HEK293 (cell line): ENCODE data around the gene KLB.

Experiments used
- GFI1B ChIP-seq: fragments of 450-650 bp; formaldehyde crosslinking; IDR thresholded peaks from 2 replicates; pipeline ENCODE4 v1.5.1; 2016; ENCODE audit warnings: missing biosample characterization, missing genetic modification characterization
- HOXC10 ChIP-seq: sonication (generic); formaldehyde crosslinking; IDR thresholded peaks from 2 replicates; pipeline ENCODE4 v1.8.1; 2023; ENCODE audit warnings: mild to moderate bottlenecking, missing genetic modification reagents
- IKZF3 ChIP-seq: fragments of 450-650 bp; IDR thresholded peaks from 2 replicates; pipeline ENCODE4 v1.5.0; 2018; ENCODE audit warnings: missing biosample characterization, mild to moderate bottlenecking, missing genetic modification characterization, moderate library complexity
- KLF10 ChIP-seq: fragments of 450-650 bp; IDR thresholded peaks from 2 replicates; pipeline ENCODE4 v1.5.1; 2018; ENCODE audit warnings: missing biosample characterization, mild to moderate bottlenecking, missing genetic modification characterization
- PRDM6 ChIP-seq: fragments of 450-650 bp; formaldehyde crosslinking; IDR thresholded peaks from 2 replicates; pipeline ENCODE4 v1.5.1; 2017; ENCODE audit warnings: missing biosample characterization, missing genetic modification characterization
- REPIN1 ChIP-seq: fragments of 450-650 bp; formaldehyde crosslinking; IDR thresholded peaks from 2 replicates; pipeline ENCODE4 v1.5.1; 2017; ENCODE audit warnings: missing biosample characterization, missing genetic modification characterization, low read depth
- TRIM28 ChIP-seq: IDR thresholded peaks from 2 replicates; pipeline ENCODE4 v1.6.1; 2011; ENCODE audit warnings: low read length, control low read depth, borderline replicate concordance
- ZBTB49 ChIP-seq: fragments of 450-650 bp; formaldehyde crosslinking; IDR thresholded peaks from 2 replicates; pipeline ENCODE4 v1.5.1; 2016; ENCODE audit warnings: missing biosample characterization, missing genetic modification characterization, low read depth
- ZBTB8A ChIP-seq: fragments of 450-650 bp; formaldehyde crosslinking; IDR thresholded peaks from 2 replicates; pipeline ENCODE4 v1.5.1; 2016; ENCODE audit warnings: missing biosample characterization, missing genetic modification characterization
- ZNF114 ChIP-seq: fragments of 450-650 bp; formaldehyde crosslinking; IDR thresholded peaks from 2 replicates; pipeline ENCODE4 v1.5.0; 2017; ENCODE audit warnings: missing biosample characterization, missing genetic modification characterization
- ZNF138 ChIP-seq: fragments of 450-650 bp; formaldehyde crosslinking; IDR thresholded peaks from 2 replicates; pipeline ENCODE4 v1.5.1; 2016; ENCODE audit warnings: missing biosample characterization, missing genetic modification characterization, borderline replicate concordance
- ZNF174 ChIP-seq: fragments of 450-650 bp; formaldehyde crosslinking; IDR thresholded peaks from 2 replicates; pipeline ENCODE4 v1.5.0; 2017; ENCODE audit warnings: missing biosample characterization, mild to moderate bottlenecking, missing genetic modification characterization
- ZNF266 ChIP-seq: fragments of 450-650 bp; formaldehyde crosslinking; IDR thresholded peaks from 2 replicates; pipeline ENCODE4 v1.5.1; 2016; ENCODE audit warnings: missing biosample characterization, missing genetic modification characterization, low read depth
- ZNF274 ChIP-seq, 2 experiments: fragments of 200-500 bp in 1 of 2; fragments of 450-650 bp in 1 of 2; sonication (Bioruptor generic) in 1 of 2; formaldehyde crosslinking in 1 of 2; IDR thresholded peaks; 2 replicates each; pipeline versions ENCODE4 v1.5.1 to v1.6.1; 2014 to 2016; ENCODE audit warnings: borderline replicate concordance in 1 of 2, inconsistent platforms in 1 of 2, low read length in 1 of 2, missing biosample characterization in 1 of 2, missing genetic modification characterization in 1 of 2
- ZNF302 ChIP-seq: fragments of 450-650 bp; formaldehyde crosslinking; IDR thresholded peaks from 2 replicates; pipeline ENCODE4 v1.5.1; 2016; ENCODE audit warnings: missing biosample characterization, missing genetic modification characterization, low read depth
- ZNF350 ChIP-seq: fragments of 450-650 bp; formaldehyde crosslinking; IDR thresholded peaks from 2 replicates; pipeline ENCODE4 v1.5.0; 2017; ENCODE audit warnings: missing biosample characterization, mild to moderate bottlenecking, missing genetic modification characterization
- ZNF366 ChIP-seq: fragments of 450-650 bp; formaldehyde crosslinking; conservative IDR thresholded peaks from 2 replicates; pipeline ENCODE4 v1.5.1; 2016; ENCODE audit warnings: missing biosample characterization, missing genetic modification characterization
- ZNF37A ChIP-seq: fragments of 450-650 bp; IDR thresholded peaks from 2 replicates; pipeline ENCODE4 v1.5.1; 2018; ENCODE audit warnings: missing biosample characterization, missing genetic modification characterization
- ZNF398 ChIP-seq: fragments of 450-650 bp; formaldehyde crosslinking; IDR thresholded peaks from 2 replicates; pipeline ENCODE4 v1.5.1; 2017; ENCODE audit warnings: missing biosample characterization, missing genetic modification characterization
- ZNF404 ChIP-seq: fragments of 450-650 bp; formaldehyde crosslinking; IDR thresholded peaks from 2 replicates; pipeline ENCODE4 v1.5.1; 2017; ENCODE audit warnings: missing biosample characterization, missing genetic modification characterization
- ZNF423 ChIP-seq: fragments of 450-650 bp; formaldehyde crosslinking; IDR thresholded peaks from 2 replicates; pipeline ENCODE4 v1.5.1; 2016; ENCODE audit warnings: missing biosample characterization, missing genetic modification characterization
- ZNF48 ChIP-seq: fragments of 450-650 bp; formaldehyde crosslinking; IDR thresholded peaks from 2 replicates; pipeline ENCODE4 v1.5.1; 2016; ENCODE audit warnings: missing biosample characterization, missing genetic modification characterization
- ZNF549 ChIP-seq: fragments of 450-650 bp; IDR thresholded peaks from 2 replicates; pipeline ENCODE4 v1.5.1; 2018; ENCODE audit warnings: missing biosample characterization, missing genetic modification characterization, mild to moderate bottlenecking, inconsistent platforms, moderate library complexity
- ZNF585B ChIP-seq: fragments of 450-650 bp; formaldehyde crosslinking; IDR thresholded peaks from 2 replicates; pipeline ENCODE4 v1.5.1; 2016; ENCODE audit warnings: missing biosample characterization, missing genetic modification characterization
- ZNF600 ChIP-seq: fragments of 450-650 bp; formaldehyde crosslinking; IDR thresholded peaks from 2 replicates; pipeline ENCODE4 v1.5.1; 2016; ENCODE audit warnings: missing biosample characterization, missing genetic modification characterization
- ZNF624 ChIP-seq: fragments of 450-650 bp; formaldehyde crosslinking; IDR thresholded peaks from 2 replicates; pipeline ENCODE4 v1.5.1; 2017; ENCODE audit warnings: missing biosample characterization, missing genetic modification characterization
- ZNF664 ChIP-seq: fragments of 450-650 bp; formaldehyde crosslinking; IDR thresholded peaks from 2 replicates; pipeline ENCODE4 v1.5.1; 2016; ENCODE audit warnings: missing biosample characterization, missing genetic modification characterization
- ZNF747 ChIP-seq: fragments of 450-650 bp; formaldehyde crosslinking; IDR thresholded peaks from 2 replicates; pipeline ENCODE4 v1.5.1; 2016; ENCODE audit warnings: missing biosample characterization, missing genetic modification characterization
- ZNF76 ChIP-seq: fragments of 450-650 bp; formaldehyde crosslinking; IDR thresholded peaks from 2 replicates; pipeline ENCODE4; 2016; ENCODE audit warnings: low read depth, missing biosample characterization, missing genetic modification characterization, borderline replicate concordance
- ZNF830 ChIP-seq: fragments of 450-650 bp; IDR thresholded peaks from 2 replicates; pipeline ENCODE4 v1.5.0; 2018; ENCODE audit warnings: missing biosample characterization, missing genetic modification characterization, low read depth, mild to moderate bottlenecking, moderate library complexity
- ZSCAN30 ChIP-seq: fragments of 450-650 bp; IDR thresholded peaks from 2 replicates; pipeline ENCODE4 v1.5.1; 2018; ENCODE audit warnings: missing biosample characterization, mild to moderate bottlenecking, missing genetic modification characterization, moderate library complexity
- ZSCAN5A ChIP-seq: fragments of 450-650 bp; formaldehyde crosslinking; IDR thresholded peaks from 2 replicates; pipeline ENCODE4 v1.5.1; 2016; ENCODE audit warnings: missing biosample characterization, missing genetic modification characterization

Gene KLB

GRCh38 chr4:39365830-39366771 lies 40.6 kb upstream of the KLB start, which contains the start of gene RFC1 (continued):
- no peak; the same call in 1 of the 2 replicates for TF ChIP-seq PRDM6 (tag by site-specific recombination)
- TF ChIP-seq REPIN1 (tag by site-specific recombination): no peak
- no peak for TF ChIP-seq ZNF266 (tag by site-specific recombination)
- peak; percentile 70; the same call in 1 of the 2 replicates for TF ChIP-seq ZSCAN5A (tag by site-specific recombination)
- TF ChIP-seq ZNF423: no peak
- TF ChIP-seq ZNF114: no peak
- no peak for TF ChIP-seq ZNF585B (tag by site-specific recombination)
- no peak for TF ChIP-seq GFI1B (tag by site-specific recombination)
- peak; percentile 48 for TF ChIP-seq ZNF398 (tag by site-specific recombination)
- no peak for TF ChIP-seq ZNF48 (tag by site-specific recombination)
- 0 out of 2 replicates have a peak, but pooled peaks have one; percentile 30 for TF ChIP-seq IKZF3
- no peak for TF ChIP-seq ZNF274 (IDR thresholded peaks at IDR 0.05; ENCODE audit: low read length)
- no peak for TF ChIP-seq ZNF274 (tag by site-specific recombination; IDR thresholded peaks at IDR 0.05; ENCODE audit: borderline replicate concordance)
- TF ChIP-seq ZNF549: no peak
- no peak for TF ChIP-seq ZNF747 (tag by site-specific recombination)
- no peak for TF ChIP-seq TRIM28
- 0 out of 2 replicates have a peak, but pooled peaks have one; percentile 39 for TF ChIP-seq HOXC10 (CRISPR knock-in tag)
- no peak for TF ChIP-seq ZNF138 (tag by site-specific recombination)
- no peak for TF ChIP-seq ZNF350
- TF ChIP-seq ZSCAN30 (tag by site-specific recombination): peak; percentile 76
- TF ChIP-seq ZNF76: peak; percentile 54; the same call in 1 of the 2 replicates
- no peak for TF ChIP-seq ZNF302 (tag by site-specific recombination)
- no peak for TF ChIP-seq ZNF664 (tag by site-specific recombination)
- TF ChIP-seq ZBTB8A: peak; percentile 71
- TF ChIP-seq KLF10 (tag by site-specific recombination): no peak
- TF ChIP-seq ZNF37A (tag by site-specific recombination): no peak
- no peak for TF ChIP-seq ZNF830 (tag by site-specific recombination)
- TF ChIP-seq ZNF600 (tag by site-specific recombination): peak; percentile 62
- TF ChIP-seq ZNF624 (tag by site-specific recombination): no peak
- no peak for TF ChIP-seq ZBTB49 (tag by site-specific recombination)
- no peak for TF ChIP-seq ZNF404 (tag by site-specific recombination)
- 0 out of 2 replicates have a peak, but pooled peaks have one; percentile 29 for TF ChIP-seq ZNF366
- peak; percentile 85; the same call in 1 of the 2 replicates for TF ChIP-seq ZNF174 (tag by site-specific recombination)
